Myocyte (in vitro differentiated cells): ENCODE results near the gene TRNAU1AP. TPM values are rescaled to one million over a fixed set of nuclear protein-coding genes. Genes with fewer than 3 reads are reported as not detected.
"Not testable (repeated sequence)": the region's sequence is repeated elsewhere in the genome, so short reads cannot be mapped to it uniquely, and the experiment has no call there.

Experiments
- DNase-seq: peaks from one replicate; pipeline ENCODE4 v3.0.0-alpha.2; 2012; ENCODE audit warnings: low read depth
- total RNA-seq: library from RNA; depleted of rRNA; stranded (reverse); fragments of >200 nt; gene quantifications from 2 replicates; pipeline ENCODE4 v1.2.3, GENCODE V29; 2014

Gene TRNAU1AP
- total RNA-seq, 1 donor from 2014 or later, result 23.0 TPM

GRCh38 chr1:28577052-28577678 lies 24.3 kb downstream of the TRNAU1AP start:
- peak; percentile 40 for DNase-seq

- DNase-seq, result no peak
Observed at GRCh38 chr1:28577738-28578536, 25.1 kb downstream of the TRNAU1AP start.

- peak; percentile 32 for DNase-seq
Observed at GRCh38 chr1:28578696-28579218, 25.9 kb downstream of the TRNAU1AP start.

GRCh38 chr1:28579401-28579800 lies 26.5 kb downstream of the TRNAU1AP start:
- DNase-seq, result no peak

GRCh38 chr1:28580722-28581530 lies 28.0 kb downstream of the TRNAU1AP start:
- DNase-seq, result peak; percentile 57

GRCh38 chr1:28581531-28582247 lies 28.8 kb downstream of the TRNAU1AP start:
- DNase-seq, result peak; percentile 96

GRCh38 chr1:28582248-28582615 lies 29.3 kb downstream of the TRNAU1AP start:
- DNase-seq, result no peak

GRCh38 chr1:28586585-28587391 lies 33.9 kb downstream of the TRNAU1AP start:
- not testable (repeated sequence) for DNase-seq

GRCh38 chr1:28591708-28592320 lies 38.9 kb downstream of the TRNAU1AP start, which contains the start of gene RAB42:
Gene RAB42 (plus strand): TSS chr1:28592265. CDS start chr1:28592512, 247 bp downstream.
- peak; percentile 37 for DNase-seq

- no peak for DNase-seq
Observed at GRCh38 chr1:28592321-28593071, 39.6 kb downstream of the TRNAU1AP start.

GRCh38 chr1:28593988-28594356 lies 41.1 kb downstream of the TRNAU1AP start:
- not testable (repeated sequence) for DNase-seq

- peak; percentile 73 for DNase-seq
Observed at GRCh38 chr1:28594686-28595411, 42.0 kb downstream of the TRNAU1AP start.

- DNase-seq, result no peak
Observed at GRCh38 chr1:28595412-28596191, 42.7 kb downstream of the TRNAU1AP start.

GRCh38 chr1:28596276-28596675 lies 43.4 kb downstream of the TRNAU1AP start:
- not testable (repeated sequence) for DNase-seq

- peak; percentile 97 for DNase-seq
Observed at GRCh38 chr1:28601696-28602095, 48.8 kb downstream of the TRNAU1AP start.

GRCh38 chr1:28602536-28603439 lies 49.9 kb downstream of the TRNAU1AP start:
- peak; percentile 84 for DNase-seq
